Stomach (tissue), 4 donors: ENCODE data around the gene CCDC59.

Experiments
- CTCF ChIP-seq, 7 experiments: fragments of 450-650 bp in 4 of 7; fragments of 200-600 bp in 3 of 7; sonication (generic) in 3 of 7; IDR thresholded peaks; one replicate each; pipeline ENCODE4 v1.5.1; 2016 to 2019; ENCODE audit warnings: antibody characterized with exemption in 7 of 7, control low read depth in 2 of 7, mild to moderate bottlenecking in 1 of 7
- EP300 ChIP-seq: sonication (generic); formaldehyde crosslinking; IDR thresholded peaks from one replicate; pipeline ENCODE4 v1.6.1; 2017; ENCODE audit warnings: antibody characterized with exemption
- POLR2A ChIP-seq, 4 donors: fragments of 450-650 bp; IDR thresholded peaks; one replicate each; pipeline ENCODE4 v1.6.1; 2016; ENCODE audit warnings: antibody characterized with exemption in 4 of 4, control low read depth in 2 of 4, mild to moderate bottlenecking in 1 of 4, moderate library complexity in 1 of 4
- POLR2AphosphoS5 ChIP-seq, 3 donors: sonication (generic); formaldehyde crosslinking; IDR thresholded peaks; one replicate each; pipeline ENCODE4 v1.6.1; 2016; ENCODE audit warnings: antibody characterized with exemption in 3 of 3

- TF ChIP-seq CTCF (IDR thresholded peaks at IDR 0.05) (no peak), EP300 (no peak), POLR2AphosphoS5 (IDR thresholded peaks at IDR 0.05) (no peak), POLR2A (IDR thresholded peaks at IDR 0.05) (no peak)
Observed at GRCh38 chr12:82378997-82379396, 20.8 kb upstream of the CCDC59 start.
